Keratinocyte (primary cell): ENCODE results near the gene LASP1NB.

Experiments
- CTCF ChIP-seq, 3 experiments: IDR thresholded peaks in 1 of 3; conservative IDR thresholded peaks in 1 of 3; optimal IDR thresholded peaks in 1 of 3; 2 replicates in 2 of 3; 3 replicates in 1 of 3; pipeline versions ENCODE3 to v1.5.1; 2011; ENCODE audit warnings: low read length in 3 of 3, mild to moderate bottlenecking in 3 of 3, moderate library complexity in 2 of 3, control low read depth in 1 of 3, inconsistent platforms in 1 of 3; ENCODE audit not compliant: insufficient read depth in 2 of 3; ENCODE audit errors: extremely low read depth in 1 of 3
- EZH2 ChIP-seq: IDR thresholded peaks from one replicate; pipeline ENCODE4 v1.6.1; 2012; ENCODE audit warnings: inconsistent platforms, mild to moderate bottlenecking, low read length, moderate library complexity

- no peak for TF ChIP-seq CTCF (optimal IDR thresholded peaks at IDR 0.05 in 1 of 3, IDR thresholded peaks at IDR 0.05 in 1 of 3, conservative IDR thresholded peaks at IDR 0.05 in 1 of 3; ENCODE audit: extremely low read depth in 1 of 3, insufficient read depth in 2 of 3, low read length in 3 of 3)
- TF ChIP-seq EZH2, result no peak
These were observed 48.1 kb upstream of the LASP1NB start for GRCh38 chr17:38877130-38877851.
